ENCODE data around the gene NXPH3.
"Not testable (repeated sequence)": the region's sequence is repeated elsewhere in the genome, so short reads cannot be mapped to it uniquely, and the experiment has no call there.

NXPH3 gene

GRCh38 chr17:49554694-49555494 lies 20.8 kb upstream of the NXPH3 start:
- no peak for DNase-seq (ENCODE audit: low read depth in 2 of 2)

GRCh38 chr17:49555495-49556222 lies 20.0 kb upstream of the NXPH3 start:
- DNase-seq (ENCODE audit: low read depth in 2 of 2): no peak

GRCh38 chr17:49556223-49556943 lies 19.3 kb upstream of the NXPH3 start:
- peak; percentile 73 to 79 for DNase-seq (ENCODE audit: low read depth in 2 of 2)

- DNase-seq (ENCODE audit: low read depth in 2 of 2): peak in 1 of 2 experiments; percentile 26
Measured at GRCh38 chr17:49557312-49558024, 18.2 kb upstream of the NXPH3 start.

- DNase-seq (ENCODE audit: low read depth in 2 of 2): no peak
Measured at GRCh38 chr17:49564638-49565037, 11.0 kb upstream of the NXPH3 start.

GRCh38 chr17:49565948-49566491 lies 9.7 kb upstream of the NXPH3 start:
- DNase-seq (ENCODE audit: low read depth in 2 of 2): no peak

- no peak for DNase-seq (ENCODE audit: low read depth in 2 of 2)
Measured at GRCh38 chr17:49566668-49567071, 9.0 kb upstream of the NXPH3 start.

- no peak for DNase-seq (ENCODE audit: low read depth in 2 of 2)
Measured at GRCh38 chr17:49567104-49567521, 8.6 kb upstream of the NXPH3 start.

GRCh38 chr17:49567871-49568694 lies 7.6 kb upstream of the NXPH3 start:
- DNase-seq (ENCODE audit: low read depth in 2 of 2): peak; percentile 68 to 88

- not testable (repeated sequence) for DNase-seq (ENCODE audit: low read depth in 2 of 2)
Measured at GRCh38 chr17:49568695-49569047, 7.0 kb upstream of the NXPH3 start.

GRCh38 chr17:49570540-49571242 lies 5.0 kb upstream of the NXPH3 start:
- DNase-seq (ENCODE audit: low read depth in 2 of 2): no peak

- DNase-seq (ENCODE audit: low read depth in 2 of 2): no peak
Measured at GRCh38 chr17:49571283-49571682, 4.4 kb upstream of the NXPH3 start.

GRCh38 chr17:49571764-49572163 lies 3.9 kb upstream of the NXPH3 start:
- no peak for DNase-seq (ENCODE audit: low read depth in 2 of 2)

GRCh38 chr17:49572226-49572625 lies 3.4 kb upstream of the NXPH3 start:
- no peak for DNase-seq (ENCODE audit: low read depth in 2 of 2)

- DNase-seq (ENCODE audit: low read depth in 2 of 2): no peak
Measured at GRCh38 chr17:49572806-49573420, 2.8 kb upstream of the NXPH3 start.

GRCh38 chr17:49573510-49574322 lies 2.0 kb upstream of the NXPH3 start:
- DNase-seq (ENCODE audit: low read depth in 2 of 2): no peak

- DNase-seq (ENCODE audit: low read depth in 2 of 2): no peak
Measured at GRCh38 chr17:49574323-49574781, 1.3 kb upstream of the NXPH3 start.

- DNase-seq (ENCODE audit: low read depth in 2 of 2): no peak
Measured at GRCh38 chr17:49574945-49575678, 559 bp upstream of the NXPH3 start.

All from stimulated activated CD4-positive, alpha-beta T cell treated with anti-CD3 and anti-CD28 coated beads, Interleukin-12 subunit alpha, Interleukin-12 subunit beta, amount 100 ng/mL, for 24 hours (primary cell).